Right atrium auricular region (tissue), 2 donors: ENCODE results near the gene GALM. TPM values are rescaled to one million over a fixed set of nuclear protein-coding genes. Genes with fewer than 3 reads are reported as not detected.
"Not testable (repeated sequence)": the region's sequence is repeated elsewhere in the genome, so short reads cannot be mapped to it uniquely, and the experiment has no call there.

Experiments
- DNase-seq: peaks from one replicate; pipeline ENCODE4 v3.0.0-alpha.2; 2019; ENCODE audit warnings: low spot score
- H3K27ac ChIP-seq, 2 donors: fragments of 200-600 bp; sonication (generic); 1 replicate in 1 of 2; 2 replicates in 1 of 2; pipeline ENCODE4 v1.5.1; 2016 to 2019
- H3K27me3 ChIP-seq, 2 donors: fragments of 200-600 bp; sonication (generic); one replicate each; pipeline versions ENCODE4 v1.5.1 to v1.6.0; 2017 to 2019
- H3K36me3 ChIP-seq: fragments of 200-600 bp; sonication (generic); one replicate; pipeline ENCODE4 v1.5.1; 2016
- H3K4me1 ChIP-seq, 2 donors: fragments of 200-600 bp; sonication (generic); one replicate each; pipeline versions ENCODE4 v1.5.1 to v1.6.0; 2017 to 2019
- H3K4me3 ChIP-seq, 2 donors: fragments of 200-600 bp; sonication (generic); 1 replicate in 1 of 2; 2 replicates in 1 of 2; pipeline ENCODE4 v1.5.1; 2017 to 2019; ENCODE audit warnings: mild to moderate bottlenecking in 1 of 2, moderate library complexity in 1 of 2
- H3K9me3 ChIP-seq, 2 donors: fragments of 200-600 bp; sonication (generic); one replicate each; pipeline ENCODE4 v1.5.1; 2019
- CTCF ChIP-seq, 2 donors: fragments of 200-600 bp; sonication (generic); IDR thresholded peaks; one replicate each; pipeline ENCODE4 v1.5.1; 2019; ENCODE audit warnings: antibody characterized with exemption in 2 of 2
- total RNA-seq, 2 donors: library from RNA; depleted of rRNA; stranded (reverse); fragments of >200 nt; gene quantifications; one replicate each; pipeline ENCODE4 v1.1.0, GENCODE V29; 2016

The GALM gene
- total RNA-seq, 2 donors from 2014 or later: 13.9 to 17.9 TPM

GRCh38 chr2:38633895-38634294 lies 32.0 kb upstream of the GALM start:
- Histone ChIP-seq H3K27me3 (no peaks in the 10 kb centered on the region), H3K9me3 (peaks cover 0 to 6% of the 10 kb centered on the region in 2 donors), H3K4me3 (no peak overlapping the region), H3K4me1 (no peaks in the 10 kb centered on the region), H3K27ac (no peak overlapping the region), H3K36me3 (no peaks in the 10 kb centered on the region)
- no peak for DNase-seq
- no peak for TF ChIP-seq CTCF (IDR thresholded peaks at IDR 0.05)

DNA sequence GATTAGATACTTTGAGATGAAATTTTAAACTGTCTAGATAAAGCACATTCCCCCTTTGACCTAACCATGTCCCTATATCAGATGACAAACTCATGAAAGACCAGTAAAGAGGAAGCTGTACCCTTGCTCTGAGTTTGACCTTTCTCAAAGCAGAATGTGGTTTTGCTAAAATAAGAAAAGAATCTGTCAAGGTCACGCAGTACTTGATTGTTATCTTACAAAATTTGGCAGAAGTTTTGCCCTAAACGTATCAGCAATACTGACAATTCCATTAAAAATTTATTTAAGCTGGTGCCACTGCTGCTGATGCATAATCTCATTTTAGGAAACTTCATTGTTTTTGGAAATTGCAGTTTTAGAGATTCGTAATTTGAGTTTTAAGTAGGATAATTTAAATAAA lies 31.2 kb upstream of the GALM start:
- Histone ChIP-seq H3K36me3 (no peaks in the 10 kb centered on the region), H3K9me3 (peaks cover 0 to 4% of the 10 kb centered on the region in 2 donors), H3K4me3 (no peak overlapping the region), H3K27me3 (no peaks in the 10 kb centered on the region), H3K27ac (no peak overlapping the region), H3K4me1 (no peaks in the 10 kb centered on the region)
- TF ChIP-seq CTCF (IDR thresholded peaks at IDR 0.05): no peak
- no peak for DNase-seq

GRCh38 chr2:38635139-38635538 lies 30.8 kb upstream of the GALM start:
- Histone ChIP-seq H3K9me3 (no peaks in the 10 kb centered on the region), H3K27me3 (no peaks in the 10 kb centered on the region), H3K4me1 (no peaks in the 10 kb centered on the region), H3K36me3 (no peaks in the 10 kb centered on the region), H3K4me3 (no peak overlapping the region), H3K27ac (no peak overlapping the region)
- TF ChIP-seq CTCF (IDR thresholded peaks at IDR 0.05): no peak
- no peak for DNase-seq

DNA sequence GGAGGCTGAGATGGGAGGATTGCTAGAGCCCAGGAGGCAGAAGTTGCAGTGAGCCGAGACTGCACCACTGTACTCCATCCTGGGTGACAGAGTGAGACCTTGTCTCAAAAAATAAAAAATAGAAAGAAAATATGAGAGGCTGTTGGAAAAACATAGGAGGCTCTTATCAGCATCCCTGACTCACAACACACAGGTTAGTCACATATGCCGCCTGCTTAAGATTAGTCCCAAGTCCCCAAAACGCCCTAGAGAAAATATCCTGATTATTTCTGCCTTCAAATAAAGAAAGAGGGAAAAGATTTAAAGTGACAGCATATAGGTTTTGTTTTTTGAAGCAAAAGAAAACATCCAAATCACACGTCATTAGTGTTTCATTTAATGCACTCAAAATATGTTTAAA lies 29.8 kb upstream of the GALM start:
- no peaks in the 10 kb centered on the region for H3K9me3 ChIP-seq
- no peaks in the 10 kb centered on the region for H3K27me3 ChIP-seq
- no peak for TF ChIP-seq CTCF (IDR thresholded peaks at IDR 0.05)
- no peak overlapping the region for H3K4me3 ChIP-seq
- no peak for DNase-seq
- no peaks in the 10 kb centered on the region for H3K4me1 ChIP-seq
- H3K36me3 ChIP-seq: no peaks in the 10 kb centered on the region
- no peak overlapping the region for H3K27ac ChIP-seq

DNA sequence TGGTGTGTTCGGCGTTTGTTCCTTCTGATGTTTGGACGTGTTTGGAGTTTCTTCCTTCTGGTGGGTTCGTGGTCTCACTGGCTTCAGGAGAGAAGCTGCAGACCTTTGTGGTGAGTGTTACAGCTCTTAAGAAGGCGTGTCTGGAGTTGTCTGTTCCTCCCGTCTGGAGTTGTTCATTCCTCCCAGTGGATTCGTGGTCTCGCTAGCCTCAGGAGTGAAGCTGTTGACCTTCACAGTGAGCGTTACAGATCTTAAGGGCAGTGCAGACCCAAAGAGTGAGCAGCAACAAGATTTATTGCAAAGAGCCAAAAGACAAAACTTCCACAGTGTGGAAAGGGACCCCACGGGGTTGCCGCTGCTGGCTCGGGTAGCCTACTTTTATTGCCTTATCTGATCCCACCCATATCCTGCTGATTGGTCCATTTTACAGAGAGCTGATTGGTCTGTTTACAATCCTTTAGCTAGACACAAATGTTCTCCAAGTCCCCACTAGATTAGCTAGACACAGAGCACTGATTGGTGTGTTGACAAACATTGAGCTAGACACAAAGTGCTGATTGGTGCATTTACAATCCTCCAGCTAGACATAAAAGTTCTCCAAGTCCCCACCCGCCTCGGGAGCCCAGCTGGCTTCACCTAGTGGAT lies 23.4 kb upstream of the GALM start:
- H3K4me1 ChIP-seq, H3K9me3 ChIP-seq, H3K4me3 ChIP-seq, H3K27me3 ChIP-seq, H3K27ac ChIP-seq, DNase-seq, H3K36me3 ChIP-seq: not testable (repeated sequence)

DNA sequence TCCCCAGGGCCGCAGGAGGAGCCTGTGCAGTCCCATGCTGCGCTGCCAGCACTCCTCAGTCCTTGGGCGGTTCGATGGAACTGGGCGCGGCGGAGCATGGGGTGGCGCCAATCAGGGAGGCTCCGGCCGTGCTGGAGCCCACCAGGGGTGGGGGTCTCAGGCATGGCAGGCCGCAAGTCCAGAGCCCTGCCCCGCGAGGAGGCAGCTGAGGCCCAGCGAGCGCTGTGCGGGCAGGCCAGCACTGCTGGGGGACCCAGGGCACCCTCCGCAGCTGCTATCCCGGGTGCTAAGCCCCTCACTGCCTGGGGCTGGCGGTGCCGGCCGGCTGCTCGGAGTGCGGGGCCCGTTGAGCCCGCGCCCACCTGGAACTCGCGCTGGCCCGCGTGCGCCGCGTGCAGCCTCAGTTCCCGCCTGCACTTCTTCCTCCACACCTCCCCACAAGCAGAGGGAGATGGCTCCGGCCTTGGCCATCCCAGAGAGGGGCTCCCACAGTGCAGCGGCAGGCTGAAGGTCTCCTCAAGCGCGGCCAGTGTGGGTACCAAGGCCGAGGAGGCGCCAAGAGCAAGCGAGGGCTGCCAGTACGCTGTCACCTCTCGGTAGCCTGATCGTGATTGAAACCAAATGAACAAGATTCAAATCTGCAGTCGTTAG lies 22.8 kb upstream of the GALM start:
- no peak for TF ChIP-seq CTCF (IDR thresholded peaks at IDR 0.05)
- Histone ChIP-seq H3K4me1 (no peaks in the 10 kb centered on the region), H3K27me3 (no peaks in the 10 kb centered on the region), H3K36me3 (no peaks in the 10 kb centered on the region), H3K4me3 (no peak overlapping the region), H3K27ac (no peak overlapping the region), H3K9me3 (no peaks in the 10 kb centered on the region)
- no peak for DNase-seq

DNA sequence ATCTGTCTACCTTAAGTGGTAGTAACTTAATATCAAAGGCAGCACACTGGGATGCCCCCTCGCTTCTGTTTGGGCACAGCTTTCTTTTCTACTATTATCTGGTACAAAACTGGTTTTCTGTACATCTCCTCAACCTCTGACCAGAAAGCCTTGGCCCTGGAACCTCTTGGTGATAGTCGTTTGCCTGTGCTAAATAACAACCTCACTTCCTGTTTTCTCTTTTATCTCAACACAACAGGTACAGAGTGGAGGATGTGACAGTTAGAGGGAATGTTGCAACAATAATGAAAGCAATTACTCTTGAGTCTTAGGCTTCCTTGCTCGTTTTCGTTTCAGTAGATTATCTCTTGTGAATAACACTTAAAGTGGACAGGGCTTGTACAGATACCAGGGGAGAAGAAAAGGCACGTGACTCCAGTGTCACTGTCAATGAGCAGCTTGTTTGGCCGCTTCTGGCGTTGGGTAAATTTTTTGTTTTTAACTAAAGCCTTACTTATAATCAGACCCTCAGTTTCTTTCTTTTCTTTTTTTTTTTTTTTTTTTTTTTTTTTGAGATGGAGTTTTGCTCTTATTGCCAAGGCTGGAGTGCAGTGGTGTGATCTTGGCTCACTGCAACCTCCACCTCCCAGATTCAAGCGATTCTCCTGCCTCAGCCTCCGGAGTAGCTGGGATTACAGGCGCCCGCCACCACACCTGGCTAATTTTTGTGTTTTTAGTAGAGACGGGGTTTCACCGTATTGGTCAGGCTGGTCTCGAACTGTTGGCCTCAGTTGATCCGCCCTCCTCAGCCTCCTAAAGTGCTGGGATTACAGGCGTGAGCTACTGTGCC lies 22.0 kb upstream of the GALM start:
- not testable (repeated sequence) for H3K9me3 ChIP-seq, H3K27ac ChIP-seq, H3K4me1 ChIP-seq, H3K36me3 ChIP-seq, DNase-seq, H3K4me3 ChIP-seq, H3K27me3 ChIP-seq
